ENCODE measurements around the gene NOL4. TPM values are rescaled to one million over a fixed set of nuclear protein-coding genes. Genes with fewer than 3 reads are reported as not detected.
"Not testable (repeated sequence)": the region's sequence is repeated elsewhere in the genome, so short reads cannot be mapped to it uniquely, and the experiment has no call there.

NOL4 gene, protein sequence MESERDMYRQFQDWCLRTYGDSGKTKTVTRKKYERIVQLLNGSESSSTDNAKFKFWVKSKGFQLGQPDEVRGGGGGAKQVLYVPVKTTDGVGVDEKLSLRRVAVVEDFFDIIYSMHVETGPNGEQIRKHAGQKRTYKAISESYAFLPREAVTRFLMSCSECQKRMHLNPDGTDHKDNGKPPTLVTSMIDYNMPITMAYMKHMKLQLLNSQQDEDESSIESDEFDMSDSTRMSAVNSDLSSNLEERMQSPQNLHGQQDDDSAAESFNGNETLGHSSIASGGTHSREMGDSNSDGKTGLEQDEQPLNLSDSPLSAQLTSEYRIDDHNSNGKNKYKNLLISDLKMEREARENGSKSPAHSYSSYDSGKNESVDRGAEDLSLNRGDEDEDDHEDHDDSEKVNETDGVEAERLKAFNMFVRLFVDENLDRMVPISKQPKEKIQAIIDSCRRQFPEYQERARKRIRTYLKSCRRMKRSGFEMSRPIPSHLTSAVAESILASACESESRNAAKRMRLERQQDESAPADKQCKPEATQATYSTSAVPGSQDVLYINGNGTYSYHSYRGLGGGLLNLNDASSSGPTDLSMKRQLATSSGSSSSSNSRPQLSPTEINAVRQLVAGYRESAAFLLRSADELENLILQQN
- 0.81 and 11.5 TPM in 2 replicates for total RNA-seq (ENCODE audit: low replicate concordance)

DNA sequence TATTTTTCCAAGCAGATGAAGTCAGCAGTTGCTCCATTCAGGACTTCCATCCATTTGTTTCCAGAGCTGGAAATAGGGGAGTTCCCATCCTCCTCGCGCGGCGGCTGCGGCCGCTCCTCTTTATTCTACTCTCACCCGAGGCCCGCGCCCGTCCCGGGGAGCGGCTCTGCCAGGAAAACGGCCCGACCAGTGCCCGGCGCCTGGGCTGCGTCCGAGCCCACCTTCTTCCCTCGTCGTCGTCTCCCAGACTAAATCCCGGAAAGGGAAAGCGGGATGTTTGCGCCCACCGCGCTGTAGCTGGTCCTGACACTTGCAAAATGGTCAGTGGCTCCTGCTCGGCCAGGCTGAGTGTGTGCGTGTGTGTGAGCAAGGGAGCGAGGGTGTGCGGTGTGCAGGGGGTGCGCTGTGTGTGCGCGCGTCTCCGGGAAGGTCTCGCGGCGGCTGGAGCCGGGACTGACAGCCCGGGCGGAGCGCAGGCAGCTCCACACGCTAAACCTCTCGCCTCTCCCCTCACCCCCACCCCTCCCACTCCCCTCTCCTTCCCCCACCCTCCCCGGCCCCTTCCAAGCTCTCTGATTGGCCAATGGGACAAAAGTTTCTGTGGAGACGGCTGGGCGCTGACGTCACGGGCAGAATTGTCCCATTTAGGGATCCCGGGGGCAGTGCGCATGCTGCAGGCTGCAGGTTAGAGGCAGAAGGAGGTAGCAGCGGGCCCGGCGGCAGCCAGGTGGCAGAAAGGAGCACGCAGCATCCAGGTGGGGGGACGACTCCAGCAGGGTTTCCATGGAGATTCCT lies at the start of gene NOL4:
Gene NOL4, minus strand, starts transcription at position 491 of the 795 bp plus-strand sequence. CDS start 1,660 bp downstream, outside the sequence.
- TF ChIP-seq, protein P1, sequence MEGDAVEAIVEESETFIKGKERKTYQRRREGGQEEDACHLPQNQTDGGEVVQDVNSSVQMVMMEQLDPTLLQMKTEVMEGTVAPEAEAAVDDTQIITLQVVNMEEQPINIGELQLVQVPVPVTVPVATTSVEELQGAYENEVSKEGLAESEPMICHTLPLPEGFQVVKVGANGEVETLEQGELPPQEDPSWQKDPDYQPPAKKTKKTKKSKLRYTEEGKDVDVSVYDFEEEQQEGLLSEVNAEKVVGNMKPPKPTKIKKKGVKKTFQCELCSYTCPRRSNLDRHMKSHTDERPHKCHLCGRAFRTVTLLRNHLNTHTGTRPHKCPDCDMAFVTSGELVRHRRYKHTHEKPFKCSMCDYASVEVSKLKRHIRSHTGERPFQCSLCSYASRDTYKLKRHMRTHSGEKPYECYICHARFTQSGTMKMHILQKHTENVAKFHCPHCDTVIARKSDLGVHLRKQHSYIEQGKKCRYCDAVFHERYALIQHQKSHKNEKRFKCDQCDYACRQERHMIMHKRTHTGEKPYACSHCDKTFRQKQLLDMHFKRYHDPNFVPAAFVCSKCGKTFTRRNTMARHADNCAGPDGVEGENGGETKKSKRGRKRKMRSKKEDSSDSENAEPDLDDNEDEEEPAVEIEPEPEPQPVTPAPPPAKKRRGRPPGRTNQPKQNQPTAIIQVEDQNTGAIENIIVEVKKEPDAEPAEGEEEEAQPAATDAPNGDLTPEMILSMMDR (IDR thresholded peaks at IDR 0.05): peak; percentile 72
- TF ChIP-seq EZH2phosphoT487 (IDR thresholded peaks at IDR 0.05) (no peak), EZH2 (IDR thresholded peaks at IDR 0.05) (peak; percentile 22)

DNA sequence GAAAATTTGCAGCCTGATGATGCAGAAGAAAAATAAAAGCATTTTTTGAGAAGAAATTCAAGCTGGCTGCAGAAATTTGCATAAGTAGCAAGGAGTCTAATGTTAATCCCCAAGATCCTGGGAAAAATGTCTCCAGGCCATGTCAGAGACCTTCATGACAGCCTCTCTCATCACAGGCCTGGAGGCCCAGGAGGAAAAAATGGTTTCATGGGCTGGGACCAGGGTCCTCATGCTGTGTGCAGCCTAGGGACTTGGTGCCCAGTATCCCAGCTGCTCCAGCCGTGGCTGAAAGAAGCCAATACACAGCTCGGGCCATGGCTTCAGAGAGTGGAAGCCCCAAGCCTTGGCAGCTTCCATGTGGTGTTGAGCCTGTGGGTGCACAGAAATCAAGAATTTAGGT lies 41.3 kb upstream of the NOL4 start:
- not testable (repeated sequence) for H3K36me3 ChIP-seq; H3K36me3 Mint-ChIP-seq; H3K27me3 Mint-ChIP-seq (ENCODE audit: insufficient read depth, low read depth); H4K20me1 ChIP-seq (ENCODE audit: low read depth); DNase-seq (ENCODE audit: low spot score); H3K27ac ChIP-seq; H3K4me1 ChIP-seq; H3K27me3 ChIP-seq; H3K4me1 Mint-ChIP-seq; H3K9me3 ChIP-seq (ENCODE audit: low read depth); H2AFZ ChIP-seq (replicated peaks); H3F3A ChIP-seq (ENCODE audit: low read depth); H3K4me2 ChIP-seq; H3K79me2 ChIP-seq (ENCODE audit: low read depth); H3K4me3 ChIP-seq; H3K9ac ChIP-seq; H3K27ac Mint-ChIP-seq; H3K4me3 Mint-ChIP-seq
- H3K9me3 Mint-ChIP-seq: peaks cover 25% of the 10 kb centered on the region

More for the DNA sequence above, at the start of gene NOL4:
- no peaks in the 10 kb centered on the region for H3K36me3 ChIP-seq
- Mint-ChIP-seq H3K36me3 (no peaks in the 10 kb centered on the region), H3K4me1 (peaks cover 18% of the 10 kb centered on the region), H3K9me3 (no peaks in the 10 kb centered on the region), H3K27me3 (ENCODE audit: insufficient read depth, low read depth) (peaks cover 16% of the 10 kb centered on the region), H3K4me3 (peak within 1 kb of the TSS; percentile 90), H3K27ac (no peak within 1 kb of the TSS)
- H3K27ac ChIP-seq: no peak within 1 kb of the TSS
- no peaks in the 10 kb centered on the region for H3K9me3 ChIP-seq (ENCODE audit: low read depth)
- peaks cover 23% of the 10 kb centered on the region for H3K4me1 ChIP-seq
- H3F3A ChIP-seq (ENCODE audit: low read depth): peaks cover 15% of the 10 kb centered on the region
- H3K4me3 ChIP-seq: peak within 1 kb of the TSS; percentile 71
- peak within 1 kb of the TSS; percentile 98 for H2AFZ ChIP-seq (replicated peaks)
- H3K9ac ChIP-seq: no peak within 1 kb of the TSS
- no peaks in the 10 kb centered on the region for H3K79me2 ChIP-seq (ENCODE audit: low read depth)
- peaks cover 11% of the 10 kb centered on the region for H4K20me1 ChIP-seq (ENCODE audit: low read depth)
- peak within 1 kb of the TSS; percentile 96 for H3K4me2 ChIP-seq
- DNase-seq (ENCODE audit: low spot score): peak; percentile 99
- peaks cover 58% of the 10 kb centered on the region for H3K27me3 ChIP-seq

DNA sequence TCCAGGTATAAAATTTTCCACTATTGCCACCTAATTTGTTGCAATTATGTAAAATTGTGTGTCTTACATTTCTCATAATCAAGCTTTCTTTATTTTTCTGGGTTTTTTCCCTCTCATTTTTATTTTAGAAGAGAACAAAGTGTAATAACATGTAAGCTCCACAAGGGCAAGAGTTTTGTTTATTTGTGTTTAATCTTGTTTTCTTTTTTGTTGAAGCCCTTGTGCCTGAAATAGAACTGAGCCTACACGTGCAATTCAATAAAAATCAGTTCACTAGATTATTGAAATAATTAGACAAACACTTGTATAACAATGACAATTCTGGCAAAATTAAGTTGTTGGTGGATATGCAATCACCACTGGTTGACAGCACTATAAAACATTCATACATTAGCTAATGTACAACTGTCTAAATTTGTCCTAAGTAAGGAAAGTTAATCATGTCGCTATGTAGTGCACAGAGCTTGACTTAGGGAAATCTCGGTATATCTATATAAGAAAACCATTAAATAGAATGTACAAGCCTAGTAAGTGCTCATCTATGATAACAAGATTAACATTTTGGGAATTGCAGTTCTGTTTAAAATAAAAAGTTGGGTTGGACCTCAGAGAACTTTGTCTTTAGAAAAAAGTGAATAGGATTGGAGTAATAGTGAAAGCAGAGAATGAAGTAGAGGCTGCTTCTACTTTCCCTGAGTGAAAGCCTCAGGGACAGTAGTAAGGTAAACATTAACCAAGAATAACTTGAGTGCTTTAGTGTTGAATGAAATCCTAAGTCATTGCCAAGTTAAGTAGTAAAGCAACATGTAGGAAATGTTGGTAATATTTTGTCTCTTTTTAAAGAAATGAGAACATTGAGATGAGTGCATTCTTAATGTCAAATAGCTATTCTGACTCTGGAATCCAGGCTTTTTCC lies 37.4 kb upstream of the NOL4 start:
- no peak overlapping the region for H3K27ac ChIP-seq
- no peak for DNase-seq (ENCODE audit: low spot score)
- H3K9me3 ChIP-seq (ENCODE audit: low read depth): no peaks in the 10 kb centered on the region
- no peak overlapping the region for H3K4me3 ChIP-seq
- TF ChIP-seq, protein P1 (IDR thresholded peaks at IDR 0.05): no peak
- no peak for TF ChIP-seq EZH2phosphoT487 (IDR thresholded peaks at IDR 0.05)
- H3K4me3 Mint-ChIP-seq: no peak overlapping the region
- H3K27ac Mint-ChIP-seq: no peak overlapping the region
- no peak overlapping the region for H3K4me2 ChIP-seq
- H3K9me3 Mint-ChIP-seq: peaks cover 18% of the 10 kb centered on the region
- H3F3A ChIP-seq (ENCODE audit: low read depth): no peaks in the 10 kb centered on the region
- no peaks in the 10 kb centered on the region for H3K36me3 ChIP-seq
- H3K4me1 Mint-ChIP-seq: peaks cover 3% of the 10 kb centered on the region
- no peaks in the 10 kb centered on the region for H4K20me1 ChIP-seq (ENCODE audit: low read depth)
- H3K9ac ChIP-seq: no peak overlapping the region
- peaks cover 10% of the 10 kb centered on the region for H3K4me1 ChIP-seq
- H3K36me3 Mint-ChIP-seq: peaks cover 2% of the 10 kb centered on the region
- H3K27me3 Mint-ChIP-seq (ENCODE audit: insufficient read depth, low read depth): no peaks in the 10 kb centered on the region
- no peaks in the 10 kb centered on the region for H3K79me2 ChIP-seq (ENCODE audit: low read depth)
- H3K27me3 ChIP-seq: no peaks in the 10 kb centered on the region
- H2AFZ ChIP-seq (replicated peaks): no peak overlapping the region

Measured in neural progenitor cell (in vitro differentiated cells).